GM23338 (cell line): ENCODE results near the gene SORCS2. TPM values are rescaled to one million over a fixed set of nuclear protein-coding genes. Genes with fewer than 3 reads are reported as not detected.

Source experiments
- ATAC-seq: fragments of 200-7000 bp; cut with Tn5 transposase; 3 replicates; pipeline ENCODE4 v1.9.1; 2020
- DNase-seq: peaks from one replicate; pipeline ENCODE4 v3.0.0-alpha.2; 2015; ENCODE audit warnings: low spot score
- H2AFZ ChIP-seq: fragments of 200-600 bp; sonication (generic); 2 replicates; pipeline ENCODE4 v1.8.0; 2016; ENCODE audit warnings: antibody characterized with exemption, mild to moderate bottlenecking, moderate library complexity
- H3F3A ChIP-seq: fragments of 200-600 bp; sonication (generic); replicated peaks from 2 replicates; pipeline ENCODE4 v1.8.0; 2017; ENCODE audit warnings: antibody characterized with exemption, mixed run types, low read depth
- H3K27ac ChIP-seq: fragments of 200-600 bp; sonication (generic); 2 replicates; pipeline ENCODE4 v1.6.1; 2016; ENCODE audit warnings: low read depth
- H3K27me3 ChIP-seq: fragments of 200-600 bp; sonication (generic); 2 replicates; pipeline ENCODE4 v1.8.0; 2016; ENCODE audit warnings: mild to moderate bottlenecking, mixed run types, moderate library complexity; ENCODE audit not compliant: insufficient read depth
- H3K36me3 ChIP-seq: fragments of 200-600 bp; sonication (generic); 2 replicates; pipeline ENCODE4 v1.8.0; 2016; ENCODE audit warnings: mild to moderate bottlenecking; ENCODE audit not compliant: insufficient read depth
- H3K4me1 ChIP-seq: fragments of 200-600 bp; sonication (generic); 2 replicates; pipeline ENCODE4 v1.8.0; 2016; ENCODE audit warnings: mild to moderate bottlenecking, moderate library complexity; ENCODE audit not compliant: insufficient read depth
- H3K4me2 ChIP-seq: fragments of 200-600 bp; sonication (generic); 2 replicates; pipeline ENCODE4 v1.7.1; 2017; ENCODE audit warnings: mixed run types
- H3K4me3 ChIP-seq: fragments of 200-600 bp; sonication (generic); 2 replicates; pipeline ENCODE4 v1.6.1; 2016; ENCODE audit warnings: mixed run types
- H3K79me2 ChIP-seq: fragments of 200-600 bp; sonication (generic); replicated peaks from 2 replicates; pipeline ENCODE4 v1.8.0; 2017; ENCODE audit warnings: mild to moderate bottlenecking; ENCODE audit not compliant: insufficient read depth
- H3K9me2 ChIP-seq: fragments of 200-600 bp; sonication (generic); 2 replicates; pipeline ENCODE4 v1.8.0; 2017; ENCODE audit not compliant: insufficient read depth
- H4K20me1 ChIP-seq: fragments of 200-600 bp; sonication (generic); replicated peaks from 2 replicates; pipeline ENCODE4 v1.8.0; 2017; ENCODE audit warnings: mild to moderate bottlenecking; ENCODE audit not compliant: insufficient read depth
- H3K27ac Mint-ChIP-seq: 2 replicates; pipeline ENCODE4 v1.8.0; 2020; ENCODE audit warnings: inconsistent platforms, mild to moderate bottlenecking, moderate library complexity, mixed read lengths
- H3K27me3 Mint-ChIP-seq: 3 replicates; pipeline ENCODE4 v1.8.0; 2022; ENCODE audit warnings: low read depth, mild to moderate bottlenecking, moderate library complexity, mixed read lengths, inconsistent platforms; ENCODE audit not compliant: insufficient read depth, poor library complexity
- H3K36me3 Mint-ChIP-seq: 3 replicates; pipeline ENCODE4 v1.8.0; 2021; ENCODE audit warnings: low read depth, mild to moderate bottlenecking, inconsistent platforms, moderate library complexity, mixed read lengths
- H3K4me1 Mint-ChIP-seq: 3 replicates; pipeline ENCODE4 v1.8.0; 2020; ENCODE audit warnings: mild to moderate bottlenecking, inconsistent platforms, mixed read lengths
- H3K4me3 Mint-ChIP-seq: 3 replicates; pipeline ENCODE4 v1.8.0; 2021; ENCODE audit warnings: moderate library complexity, mild to moderate bottlenecking, inconsistent platforms, mixed read lengths
- H3K9me3 Mint-ChIP-seq: 3 replicates; pipeline ENCODE4 v1.8.0; 2020; ENCODE audit warnings: moderate library complexity, mild to moderate bottlenecking, inconsistent platforms, mixed read lengths
- CTCF ChIP-seq, 2 experiments: fragments of 200-600 bp in 1 of 2; sonication (generic) in 1 of 2; conservative IDR thresholded peaks; 2 replicates each; pipeline versions ENCODE4 v1.5.1 to v1.6.1; 2016 to 2017; ENCODE audit warnings: antibody characterized with exemption in 2 of 2, low read depth in 2 of 2, mild to moderate bottlenecking in 2 of 2, moderate library complexity in 1 of 2
- ETS1 ChIP-seq: IDR thresholded peaks from 2 replicates; pipeline ENCODE4 v1.6.1; 2016; ENCODE audit warnings: antibody characterized with exemption
- EZH2 ChIP-seq: fragments of 200-600 bp; sonication (generic); IDR thresholded peaks from one replicate; pipeline ENCODE4 v1.8.0; 2017; ENCODE audit warnings: antibody characterized with exemption, mild to moderate bottlenecking, low read depth; ENCODE audit not compliant: unreplicated experiment
- JUNB ChIP-seq: IDR thresholded peaks from one replicate; pipeline ENCODE4 v1.6.1; 2016; ENCODE audit warnings: antibody characterized with exemption; ENCODE audit not compliant: unreplicated experiment
- ZNF114 ChIP-seq: fragments of 250-450 bp; sonication (Bioruptor Pico); IDR thresholded peaks from 2 replicates; pipeline ENCODE4 v1.5.0; 2020; ENCODE audit warnings: mild to moderate bottlenecking, moderate library complexity
- ZNF462 ChIP-seq: fragments of 250-450 bp; sonication (Bioruptor Pico); IDR thresholded peaks from 2 replicates; pipeline ENCODE4 v1.5.0; 2020; ENCODE audit warnings: mild to moderate bottlenecking, moderate library complexity
- polyA plus RNA-seq: library from polyadenylated mRNA; unstranded; fragments of >200 nt; fragmentation: Nextera tagmentation; extraction: Ambion mirVana; gene quantifications from 2 replicates; pipeline ENCODE4 v1.2.1, GENCODE V29; 2016
- total RNA-seq: library from RNA; depleted of rRNA; stranded (reverse); fragments of >200 nt; shearing (Covaris generic); gene quantifications from 2 replicates; pipeline ENCODE4 v1.2.3, GENCODE V29; 2014

Gene SORCS2
- total and polyA plus RNA-seq, 2 experiments from 2014 or later = 0.47 to 2.4 TPM

DNA sequence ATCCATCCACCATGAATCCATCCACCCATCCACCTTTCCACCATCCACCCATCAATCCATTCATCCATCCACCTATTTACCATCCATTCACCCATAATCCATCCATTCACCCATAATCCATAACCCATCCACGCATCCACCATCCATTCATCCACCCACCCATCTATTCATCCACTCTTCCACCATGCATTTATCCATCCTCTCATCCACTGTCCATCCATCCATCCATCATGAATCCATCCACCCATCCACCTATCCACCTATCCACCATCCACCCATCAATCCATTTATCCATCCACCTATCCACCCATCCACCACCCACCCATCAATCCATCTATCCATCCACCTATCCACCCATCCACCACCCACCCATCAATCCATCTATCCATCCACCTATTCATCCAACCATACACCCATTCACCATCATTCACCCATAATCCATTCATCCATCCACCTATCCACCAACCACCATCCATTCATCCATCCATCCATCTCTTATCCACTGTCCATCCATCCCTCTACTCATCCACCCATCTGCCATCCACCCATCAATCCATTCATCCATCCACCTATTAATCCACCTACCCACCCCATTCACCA, 422.1 kb downstream of the SORCS2 start (continued):
- TF ChIP-seq ZNF462 (CRISPR knock-in tag) = no peak

DNA sequence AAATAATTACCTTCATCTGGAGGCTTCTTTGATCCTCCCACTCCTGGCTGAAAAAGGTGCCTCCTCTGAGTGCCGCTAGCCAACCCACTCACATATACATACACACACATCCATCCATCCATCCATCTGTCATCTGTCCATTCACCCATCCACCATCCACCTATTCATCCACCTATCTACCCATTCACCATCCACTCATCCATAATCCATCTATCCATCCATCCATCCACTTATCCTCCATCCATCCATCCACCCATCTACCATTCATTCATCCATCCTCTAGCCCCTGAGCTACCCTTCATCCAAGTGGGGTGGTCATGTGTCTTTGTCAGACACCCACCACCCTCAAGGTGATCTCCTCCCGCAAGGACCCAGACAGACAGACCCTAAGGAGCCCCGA, 423.9 kb downstream of the SORCS2 start:
- Histone ChIP-seq H3K79me2 (no peaks in the 10 kb centered on the region), H3F3A (no peaks in the 10 kb centered on the region), H2AFZ (no peak overlapping the region), H3K36me3 (no peaks in the 10 kb centered on the region), H3K4me2 (no peak overlapping the region), H3K4me1 (no peaks in the 10 kb centered on the region), H3K27me3 (no peaks in the 10 kb centered on the region), H3K9me2 (no peaks in the 10 kb centered on the region), H4K20me1 (no peaks in the 10 kb centered on the region), H3K27ac (no peak overlapping the region), H3K4me3 (no peak overlapping the region)
- Mint-ChIP-seq H3K4me1 (peaks cover 2% of the 10 kb centered on the region; the same call in 1 of the 3 replicates), H3K27ac (no peak overlapping the region), H3K36me3 (no peaks in the 10 kb centered on the region), H3K9me3 (peaks cover 2% of the 10 kb centered on the region; the same call in 1 of the 3 replicates), H3K27me3 (peaks cover 5% of the 10 kb centered on the region), H3K4me3 (no peak overlapping the region)
- no peak for ATAC-seq
- no peak for DNase-seq
- no peak for TF ChIP-seq ETS1
- TF ChIP-seq ZNF114 (CRISPR knock-in tag) = no peak
- no peak for TF ChIP-seq EZH2
- TF ChIP-seq JUNB = no peak
- TF ChIP-seq ZNF462 (CRISPR knock-in tag) = no peak
- no peak for TF ChIP-seq CTCF (conservative IDR thresholded peaks at IDR 0.05; ENCODE audit: low read depth in 2 of 2)
